ENCODE data around the gene GPBP1. TPM values are rescaled to one million over a fixed set of nuclear protein-coding genes. Genes with fewer than 3 reads are reported as not detected.

Gene GPBP1
- total and polyA plus RNA-seq, 2 donors (not counting 3 experiments of a cell fraction or from before 2014, with no cell fraction given) = 11.7 to 57.4 TPM

DNA sequence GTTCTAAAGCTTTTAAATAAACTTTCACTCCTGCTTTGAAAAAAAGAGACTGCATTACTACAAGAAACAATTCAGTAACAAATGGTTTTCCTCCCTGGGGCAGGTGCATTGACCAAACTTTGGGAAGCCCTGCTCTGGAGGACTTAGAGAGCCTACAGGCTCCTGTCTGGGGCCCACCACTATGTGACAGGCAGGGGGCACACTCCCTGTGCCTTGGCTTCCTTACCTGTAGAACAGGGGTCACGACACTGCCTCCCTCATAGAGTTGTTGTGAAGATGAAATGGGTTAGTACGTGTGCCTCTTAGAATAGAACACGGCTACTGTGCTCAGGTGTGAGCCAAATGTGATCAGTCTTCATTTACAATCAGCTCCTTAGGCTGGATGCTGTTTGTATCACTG is 130.1 kb downstream of the GPBP1 start:
- Histone ChIP-seq H3K9me3 (replicated peaks; ENCODE audit: control insufficient read depth, insufficient read depth, low read length) (no peaks in the 10 kb centered on the region), H4K20me1 (replicated peaks; ENCODE audit: control insufficient read depth, extremely low read depth, insufficient read depth, low read length) (no peaks in the 10 kb centered on the region), H3K4me2 (ENCODE audit: insufficient read depth, low read length) (no peak overlapping the region), H3K9me1 (replicated peaks; ENCODE audit: control insufficient read depth, extremely low read depth, insufficient read depth, low read length) (no peaks in the 10 kb centered on the region), H3K4me3 (replicated peaks in 1 of 3; ENCODE audit: insufficient read depth in 1 of 3, low read depth in 1 of 3, low read length in 3 of 3) (no peak overlapping the region), H3K27me3 (ENCODE audit: control insufficient read depth in 2 of 2, insufficient read depth in 2 of 2, low read length in 2 of 2) (no peaks in the 10 kb centered on the region), H3K36me3 (ENCODE audit: control insufficient read depth in 2 of 2, extremely low read depth in 1 of 2, insufficient read depth in 2 of 2, low read length in 2 of 2) (no peaks in the 10 kb centered on the region), H3K79me2 (ENCODE audit: control insufficient read depth, insufficient read depth, low read length) (no peaks in the 10 kb centered on the region), H3K4me1 (ENCODE audit: control insufficient read depth, extremely low read depth, insufficient read depth, low read length) (peaks cover 4% of the 10 kb centered on the region), H2AFZ (ENCODE audit: low read depth, low read length) (no peak overlapping the region), H3K9ac (replicated peaks; ENCODE audit: extremely low read depth, insufficient read depth, low read length) (no peak overlapping the region), H3K27ac (ENCODE audit: insufficient read depth, low read depth, low read length) (no peak overlapping the region)
- no peak for FAIRE-seq
- intact Hi-C loops (cut with micrococcal nuclease) (no loop called here), dilution Hi-C loops (cut with MboI; ENCODE audit: extremely low pct_ligation_motif_present, low sequenced_read_pairs) (no loop called here)
- no TSS peak for BruUV-seq (replicated peaks)
- POLR2A ChIA-PET = no interaction called here
- CTCF ChIA-PET = interaction anchor here (2.8 kb wide), 1 partner anchor 195 kb away, joined by 16 read pairs; no protein-coding TSS in a partner anchor
- no peak for DNase-seq (ENCODE audit: low read depth, low spot score)
- TF ChIP-seq, protein P1, sequence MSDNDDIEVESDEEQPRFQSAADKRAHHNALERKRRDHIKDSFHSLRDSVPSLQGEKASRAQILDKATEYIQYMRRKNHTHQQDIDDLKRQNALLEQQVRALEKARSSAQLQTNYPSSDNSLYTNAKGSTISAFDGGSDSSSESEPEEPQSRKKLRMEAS (IDR thresholded peaks at IDR 0.05; ENCODE audit: insufficient read depth, insufficient read length) = no peak
- TF ChIP-seq GATA2 (IDR thresholded peaks at IDR 0.05; ENCODE audit: insufficient read depth, insufficient read length, low read depth, low read length) = no peak
- TF ChIP-seq, protein P2, sequence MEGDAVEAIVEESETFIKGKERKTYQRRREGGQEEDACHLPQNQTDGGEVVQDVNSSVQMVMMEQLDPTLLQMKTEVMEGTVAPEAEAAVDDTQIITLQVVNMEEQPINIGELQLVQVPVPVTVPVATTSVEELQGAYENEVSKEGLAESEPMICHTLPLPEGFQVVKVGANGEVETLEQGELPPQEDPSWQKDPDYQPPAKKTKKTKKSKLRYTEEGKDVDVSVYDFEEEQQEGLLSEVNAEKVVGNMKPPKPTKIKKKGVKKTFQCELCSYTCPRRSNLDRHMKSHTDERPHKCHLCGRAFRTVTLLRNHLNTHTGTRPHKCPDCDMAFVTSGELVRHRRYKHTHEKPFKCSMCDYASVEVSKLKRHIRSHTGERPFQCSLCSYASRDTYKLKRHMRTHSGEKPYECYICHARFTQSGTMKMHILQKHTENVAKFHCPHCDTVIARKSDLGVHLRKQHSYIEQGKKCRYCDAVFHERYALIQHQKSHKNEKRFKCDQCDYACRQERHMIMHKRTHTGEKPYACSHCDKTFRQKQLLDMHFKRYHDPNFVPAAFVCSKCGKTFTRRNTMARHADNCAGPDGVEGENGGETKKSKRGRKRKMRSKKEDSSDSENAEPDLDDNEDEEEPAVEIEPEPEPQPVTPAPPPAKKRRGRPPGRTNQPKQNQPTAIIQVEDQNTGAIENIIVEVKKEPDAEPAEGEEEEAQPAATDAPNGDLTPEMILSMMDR (IDR thresholded peaks at IDR 0.05; ENCODE audit: extremely low read depth in 1 of 2, insufficient read depth in 1 of 2, low read depth in 1 of 2, low read length in 2 of 2) = no peak
- no peak for TF ChIP-seq MYC (IDR thresholded peaks at IDR 0.05; ENCODE audit: low read depth, low read length)
- TF ChIP-seq POLR2A (IDR thresholded peaks at IDR 0.05; ENCODE audit: low read depth, low read length) = no peak
- TF ChIP-seq EZH2 (IDR thresholded peaks at IDR 0.05; ENCODE audit: borderline replicate concordance, low read depth, low read length, severe bottlenecking) = no peak
- TF ChIP-seq POLR2AphosphoS5 (IDR thresholded peaks at IDR 0.05; ENCODE audit: insufficient read depth, low read depth, low read length) = no peak
- TF ChIP-seq JUN (IDR thresholded peaks at IDR 0.05; ENCODE audit: borderline replicate concordance, insufficient read depth, insufficient read length, low read depth) = no peak
- no peak for TF ChIP-seq FOS (IDR thresholded peaks at IDR 0.05; ENCODE audit: borderline replicate concordance, insufficient read depth, low read length)
